Neural cell (in vitro differentiated cells): ENCODE data around the gene IL17RD. TPM values are rescaled to one million over a fixed set of nuclear protein-coding genes. Genes with fewer than 3 reads are reported as not detected.
A peak's percentile ranks its signal among the peaks of the same experiment; 100 is the strongest.

Source experiments
- H2AFZ ChIP-seq: fragments of 200-600, 300-800 bp; sonication (generic), shearing (Covaris generic); 2 replicates; pipeline ENCODE4 v1.6.0; 2014; ENCODE audit warnings: low read depth, mild to moderate bottlenecking, antibody characterized with exemption, low read length, moderate library complexity
- H3F3A ChIP-seq: fragments of 200-600 bp; shearing (Covaris generic); 2 replicates; pipeline ENCODE4 v1.6.1; 2016; ENCODE audit warnings: mild to moderate bottlenecking, moderate library complexity, mixed read lengths, antibody characterized with exemption, low read length; ENCODE audit not compliant: insufficient read depth, poor library complexity, severe bottlenecking
- H3K27ac ChIP-seq: fragments of 200-600, 300-800 bp; sonication (generic), shearing (Covaris generic); 2 replicates; pipeline ENCODE4 v1.5.1; 2014; ENCODE audit warnings: mild to moderate bottlenecking, low read length, moderate library complexity
- H3K27me3 ChIP-seq: fragments of 300-800, 200-600 bp; sonication (generic), shearing (Covaris generic); 2 replicates; pipeline ENCODE4 v1.6.0; 2014; ENCODE audit warnings: mild to moderate bottlenecking, low read depth, low read length, moderate library complexity; ENCODE audit not compliant: insufficient read depth
- H3K36me3 ChIP-seq: fragments of 300-800, 200-600 bp; sonication (generic), shearing (Covaris generic); 2 replicates; pipeline ENCODE4 v1.5.1; 2014; ENCODE audit warnings: mild to moderate bottlenecking, antibody characterized with exemption, low read length, moderate library complexity; ENCODE audit not compliant: insufficient read depth
- H3K4me2 ChIP-seq: fragments of 300-800, 200-600 bp; sonication (generic), shearing (Covaris generic); 2 replicates; pipeline ENCODE4 v1.6.0; 2014; ENCODE audit warnings: mild to moderate bottlenecking, low read length
- H3K4me3 ChIP-seq: fragments of 300-800, 200-600 bp; sonication (generic), shearing (Covaris generic); 2 replicates; pipeline ENCODE4 v1.5.1; 2014; ENCODE audit warnings: mild to moderate bottlenecking, low read length, moderate library complexity
- H3K79me2 ChIP-seq: fragments of 200-600 bp; shearing (Covaris generic); replicated peaks from 2 replicates; pipeline ENCODE4 v1.6.0; 2014; ENCODE audit warnings: mild to moderate bottlenecking, low read length, moderate library complexity; ENCODE audit not compliant: insufficient read depth
- H3K9ac ChIP-seq: fragments of 300-800, 200-600 bp; sonication (generic), shearing (Covaris generic); 2 replicates; pipeline ENCODE4 v1.6.1; 2016; ENCODE audit warnings: mild to moderate bottlenecking, low read length, mixed read lengths
- H3K9me2 ChIP-seq: fragments of 200-600 bp; shearing (Covaris generic); 2 replicates; pipeline ENCODE4 v1.6.1; 2016; ENCODE audit warnings: mild to moderate bottlenecking, low read length, mixed read lengths; ENCODE audit not compliant: insufficient read depth
- H3K9me3 ChIP-seq: fragments of 200-600, 300-800 bp; sonication (generic), shearing (Covaris generic); 2 replicates; pipeline ENCODE4 v1.6.1; 2016; ENCODE audit warnings: mild to moderate bottlenecking, mixed run types, low read length, moderate library complexity, mixed read lengths
- H4K20me1 ChIP-seq: fragments of 200-600 bp; shearing (Covaris generic); 2 replicates; pipeline ENCODE4 v1.6.1; 2016; ENCODE audit warnings: mild to moderate bottlenecking, mixed run types; ENCODE audit not compliant: insufficient read depth
- CTCF ChIP-seq: fragments of 450-650 bp; IDR thresholded peaks from 2 replicates; pipeline ENCODE4 v1.5.1; 2014; ENCODE audit warnings: antibody characterized with exemption, mild to moderate bottlenecking, moderate library complexity; ENCODE audit not compliant: poor library complexity, severe bottlenecking
- EP300 ChIP-seq: fragments of 450-650 bp; conservative IDR thresholded peaks from 2 replicates; pipeline ENCODE4 v1.6.1; 2014; ENCODE audit warnings: antibody characterized with exemption, mild to moderate bottlenecking, moderate library complexity; ENCODE audit not compliant: poor library complexity, severe bottlenecking
- EZH2 ChIP-seq: fragments of 200-600, 300-800 bp; shearing (Covaris generic), sonication (generic); IDR thresholded peaks from 2 replicates; pipeline ENCODE4 v1.6.1; 2014; ENCODE audit warnings: antibody characterized with exemption, low read length, borderline replicate concordance, mild to moderate bottlenecking; ENCODE audit not compliant: insufficient read depth, poor library complexity, severe bottlenecking
- MXI1 ChIP-seq: fragments of 450-650 bp; conservative IDR thresholded peaks from 2 replicates; pipeline ENCODE4 v1.6.1; 2014; ENCODE audit warnings: antibody characterized with exemption, mild to moderate bottlenecking; ENCODE audit not compliant: poor library complexity, severe bottlenecking
- POLR2AphosphoS5 ChIP-seq: IDR thresholded peaks from 2 replicates; pipeline ENCODE4 v1.6.1; 2012
- RAD21 ChIP-seq: fragments of 450-650 bp; conservative IDR thresholded peaks from 2 replicates; pipeline ENCODE4 v1.6.1; 2014; ENCODE audit warnings: antibody characterized with exemption, mild to moderate bottlenecking, moderate library complexity
- REST ChIP-seq: IDR thresholded peaks from 2 replicates; pipeline ENCODE4 v1.6.1; 2012; ENCODE audit warnings: borderline replicate concordance
- SMC3 ChIP-seq: fragments of 450-650 bp; conservative IDR thresholded peaks from 2 replicates; pipeline ENCODE4 v1.6.1; 2014; ENCODE audit warnings: antibody characterized with exemption, mild to moderate bottlenecking, moderate library complexity; ENCODE audit not compliant: poor library complexity
- TAF1 ChIP-seq: IDR thresholded peaks from 2 replicates; pipeline ENCODE4 v1.6.1; 2012; ENCODE audit warnings: low read depth
- polyA plus RNA-seq: library from polyadenylated mRNA; depleted of rRNA; stranded (reverse); fragments of >200 nt; gene quantifications from 2 replicates; pipeline ENCODE4 v1.2.3, GENCODE V29; 2014

The IL17RD gene
- polyA plus RNA-seq, 1 donor from 2014 or later = 14.8 TPM

- no peaks in the 10 kb centered on the region for H4K20me1 ChIP-seq
- H3F3A ChIP-seq = no peaks in the 10 kb centered on the region
- H3K9me2 ChIP-seq = no peaks in the 10 kb centered on the region
- H3K4me2 ChIP-seq = peak overlapping the region; percentile 70
- H3K9ac ChIP-seq = no peak overlapping the region
- H3K4me3 ChIP-seq = peak overlapping the region; percentile 80
- TF ChIP-seq TAF1 = no peak
- no peak for TF ChIP-seq MXI1
- no peak for TF ChIP-seq EZH2
- H3K9me3 ChIP-seq = no peaks in the 10 kb centered on the region
- peaks cover 30% of the 10 kb centered on the region for H3K27me3 ChIP-seq
- no peak overlapping the region for H2AFZ ChIP-seq
- H3K27ac ChIP-seq = no peak overlapping the region
- H3K79me2 ChIP-seq = no peaks in the 10 kb centered on the region
- no peaks in the 10 kb centered on the region for H3K36me3 ChIP-seq
Observed at GRCh38 chr3:57077630-57078343, 87.4 kb downstream of the IL17RD start.

- H3F3A ChIP-seq = no peaks in the 10 kb centered on the region
- H2AFZ ChIP-seq = no peak overlapping the region
- H4K20me1 ChIP-seq = no peaks in the 10 kb centered on the region
- no peak overlapping the region for H3K4me2 ChIP-seq
- TF ChIP-seq EP300 = no peak
- TF ChIP-seq TAF1 = no peak
- H3K9ac ChIP-seq = no peak overlapping the region
- no peaks in the 10 kb centered on the region for H3K36me3 ChIP-seq
- H3K9me3 ChIP-seq = no peaks in the 10 kb centered on the region
- no peak overlapping the region for H3K27ac ChIP-seq
- no peaks in the 10 kb centered on the region for H3K9me2 ChIP-seq
- peaks cover 30% of the 10 kb centered on the region for H3K27me3 ChIP-seq
- no peaks in the 10 kb centered on the region for H3K79me2 ChIP-seq
- H3K4me3 ChIP-seq = no peak overlapping the region
Observed at GRCh38 chr3:57076422-57076951, 88.7 kb downstream of the IL17RD start.

GRCh38 chr3:57074135-57074534, 91.0 kb downstream of the IL17RD start:
- H3K27ac ChIP-seq = no peak overlapping the region
- no peaks in the 10 kb centered on the region for H3K36me3 ChIP-seq
- H3K27me3 ChIP-seq = peaks cover 18% of the 10 kb centered on the region
- no peaks in the 10 kb centered on the region for H4K20me1 ChIP-seq
- no peak overlapping the region for H3K4me2 ChIP-seq
- no peak overlapping the region for H3K9ac ChIP-seq
- no peak overlapping the region for H2AFZ ChIP-seq
- TF ChIP-seq SMC3 (no peak), RAD21 (no peak), POLR2AphosphoS5 (no peak), EP300 (no peak), EZH2 (no peak), REST (no peak), TAF1 (no peak), MXI1 (no peak), CTCF (no peak)
- no peak overlapping the region for H3K4me3 ChIP-seq
- no peaks in the 10 kb centered on the region for H3K9me2 ChIP-seq
- H3K9me3 ChIP-seq = no peaks in the 10 kb centered on the region
- no peaks in the 10 kb centered on the region for H3F3A ChIP-seq
- no peaks in the 10 kb centered on the region for H3K79me2 ChIP-seq
